HCT116 (cell line): ENCODE results near the gene PTPN7. TPM values are rescaled to one million over a fixed set of nuclear protein-coding genes. Genes with fewer than 3 reads are reported as not detected.

ENCODE experiments used
- ATAC-seq: fragments of 200-7000 bp; cut with Tn5 transposase; 2 replicates; pipeline ENCODE4 v1.9.1; 2020; ENCODE audit warnings: mild to moderate bottlenecking, moderate library complexity
- BruUV-seq: library from RNA; stranded (reverse); fragments of 400-500 nt; replicated peaks from 2 replicates; lab custom pipeline; 2021; lab: Mats Ljungman, UMichigan
- CTCF ChIA-PET: fragments of 300-600 bp; sonication (Branson Sonifier 250); formaldehyde crosslinking; loops from one replicate; lab custom pipeline; 2021; ENCODE audit warnings: antibody characterized with exemption; lab: Charles Lee
- POLR2A ChIA-PET: fragments of 300-600, 350-600 bp; sonication (Branson Sonifier 250); formaldehyde crosslinking; loops from one replicate; lab custom pipeline; 2021; ENCODE audit warnings: antibody characterized with exemption; lab: Charles Lee
- RAD21 ChIA-PET, 2 experiments: fragments of 300-600 bp; sonication (Branson Sonifier 250); formaldehyde crosslinking; loops; one replicate each; lab custom pipeline; 2023; ENCODE audit warnings: low total read pairs in 2 of 2; ENCODE audit not compliant: uncharacterized antibody in 2 of 2, unreplicated experiment in 2 of 2, low non-redundant PET in 1 of 2; lab: Charles Lee
- DNase-seq: peaks from one replicate; pipeline ENCODE4 v3.0.0-alpha.2; 2010; ENCODE audit warnings: low read depth, low spot score
- H2AFZ ChIP-seq: fragments of 200-600 bp; shearing (Covaris generic), sonication (generic); 2 replicates; pipeline ENCODE4 v1.6.1; 2017; ENCODE audit warnings: low read depth, mixed run types, mixed read lengths, antibody characterized with exemption, low read length; ENCODE audit not compliant: poor library complexity, severe bottlenecking
- H3K27ac ChIP-seq: 2 replicates; pipeline ENCODE4 v1.5.1; 2012; ENCODE audit warnings: low read depth, low read length
- H3K27me3 ChIP-seq: fragments of 200-600 bp; sonication (generic); 2 replicates; pipeline ENCODE4 v1.6.1; 2016; ENCODE audit warnings: mixed run types, low read length, mixed read lengths; ENCODE audit not compliant: insufficient read depth
- H3K36me3 ChIP-seq, 2 experiments: fragments of 200-500 bp in 1 of 2; fragments of 200-600 bp in 1 of 2; sonication (Bioruptor generic) in 1 of 2; sonication (generic) in 1 of 2; 2 replicates each; pipeline versions ENCODE4 v1.5.1 to v1.6.1; 2014 to 2016; ENCODE audit warnings: low read length in 2 of 2, inconsistent platforms in 1 of 2, mixed read lengths in 1 of 2, mixed run types in 1 of 2; ENCODE audit not compliant: insufficient read depth in 2 of 2, control insufficient read depth in 1 of 2
- H3K4me1 ChIP-seq, 2 experiments: fragments of 200-600 bp in 1 of 2; sonication (generic) in 1 of 2; 2 replicates each; pipeline versions ENCODE4 v1.5.1 to v1.6.1; 2012 to 2017; ENCODE audit warnings: low read length in 2 of 2, inconsistent platforms in 1 of 2, mild to moderate bottlenecking in 1 of 2, mixed read lengths in 1 of 2, mixed run types in 1 of 2, moderate library complexity in 1 of 2; ENCODE audit not compliant: insufficient read depth in 2 of 2, control insufficient read depth in 1 of 2
- H3K4me2 ChIP-seq: fragments of 200-600 bp; sonication (generic); 2 replicates; pipeline ENCODE4 v1.6.1; 2017; ENCODE audit warnings: mixed run types, low read length, mixed read lengths
- H3K4me3 ChIP-seq, 2 experiments: fragments of 200-600 bp in 1 of 2; sonication (generic) in 1 of 2; replicated peaks in 1 of 2; 2 replicates each; pipeline ENCODE4 v1.5.1; 2011 to 2016; ENCODE audit warnings: low read length in 2 of 2, control low read depth in 1 of 2, low read depth in 1 of 2, mild to moderate bottlenecking in 1 of 2, mixed read lengths in 1 of 2, mixed run types in 1 of 2
- H3K79me2 ChIP-seq: fragments of 200-600 bp; sonication (generic); 2 replicates; pipeline ENCODE4 v1.6.1; 2017; ENCODE audit warnings: mild to moderate bottlenecking, mixed run types, low read length, moderate library complexity, mixed read lengths; ENCODE audit not compliant: insufficient read depth
- H3K9ac ChIP-seq: fragments of 200-600 bp; sonication (generic); 2 replicates; pipeline ENCODE4 v1.6.1; 2016; ENCODE audit warnings: low read length, mixed read lengths
- H3K9me2 ChIP-seq: fragments of 200-600 bp; sonication (generic), shearing (Covaris generic); 2 replicates; pipeline ENCODE4 v1.6.1; 2017; ENCODE audit warnings: mixed run types, mild to moderate bottlenecking, moderate library complexity; ENCODE audit not compliant: insufficient read depth
- H3K9me3 ChIP-seq, 2 experiments: fragments of 200-500 bp in 1 of 2; fragments of 200-600 bp in 1 of 2; sonication (Bioruptor generic) in 1 of 2; sonication (generic) in 1 of 2; 2 replicates each; pipeline ENCODE4 v1.6.1; 2014 to 2017; ENCODE audit warnings: low read length in 2 of 2, mixed read lengths in 2 of 2, inconsistent platforms in 1 of 2, low read depth in 1 of 2, mild to moderate bottlenecking in 1 of 2, mixed run types in 1 of 2, moderate library complexity in 1 of 2; ENCODE audit not compliant: control insufficient read depth in 1 of 2, insufficient read depth in 1 of 2
- H4K20me1 ChIP-seq: fragments of 200-600 bp; sonication (generic), shearing (Covaris generic); 2 replicates; pipeline ENCODE4 v1.6.1; 2017; ENCODE audit warnings: mixed run types, mild to moderate bottlenecking, moderate library complexity; ENCODE audit not compliant: insufficient read depth
- ATF3 ChIP-seq: IDR thresholded peaks from 2 replicates; pipeline ENCODE4 v1.6.1; 2012
- CEBPB ChIP-seq: IDR thresholded peaks from 2 replicates; pipeline ENCODE4 v1.6.1; 2012; ENCODE audit warnings: low read depth
- EGR1 ChIP-seq: IDR thresholded peaks from 2 replicates; pipeline ENCODE4 v1.6.1; 2012; ENCODE audit warnings: low read depth
- EZH2 ChIP-seq: fragments of 200-600 bp; sonication (generic); IDR thresholded peaks from 2 replicates; pipeline ENCODE4 v1.6.1; 2017; ENCODE audit warnings: antibody characterized with exemption, mixed run types
- EZH2phosphoT487 ChIP-seq: fragments of 200-600 bp; IDR thresholded peaks from 2 replicates; pipeline ENCODE4 v1.6.1; 2018; ENCODE audit warnings: antibody characterized with exemption, borderline replicate concordance
- FOSL1 ChIP-seq: IDR thresholded peaks from 2 replicates; pipeline ENCODE4 v1.6.1; 2012; ENCODE audit warnings: low read depth
- MAX ChIP-seq: IDR thresholded peaks from 2 replicates; pipeline ENCODE4 v1.6.1; 2012
- POLR2A ChIP-seq: IDR thresholded peaks from 2 replicates; pipeline ENCODE4 v1.7.0; 2011; ENCODE audit warnings: borderline replicate concordance; ENCODE audit not compliant: insufficient read depth, insufficient read length; ENCODE audit errors: extremely low read depth
- POLR2AphosphoS5 ChIP-seq: IDR thresholded peaks from 2 replicates; pipeline ENCODE4 v1.6.1; 2011; ENCODE audit warnings: mild to moderate bottlenecking, low read depth, low read length, moderate library complexity
- RAD21 ChIP-seq: IDR thresholded peaks from 2 replicates; pipeline ENCODE4 v1.6.1; 2012; ENCODE audit warnings: low read depth, mild to moderate bottlenecking
- REST ChIP-seq: IDR thresholded peaks from 2 replicates; pipeline ENCODE4 v1.6.1; 2012; ENCODE audit warnings: low read depth
- SP1 ChIP-seq: IDR thresholded peaks from 2 replicates; pipeline ENCODE4 v1.6.1; 2012; ENCODE audit warnings: low read depth
- TCF7L2 ChIP-seq: IDR thresholded peaks from 2 replicates; pipeline ENCODE4 v1.7.0; 2011; ENCODE audit warnings: borderline replicate concordance, inconsistent platforms; ENCODE audit not compliant: insufficient read depth, insufficient read length; ENCODE audit errors: extremely low read depth
- YY1 ChIP-seq: IDR thresholded peaks from 2 replicates; pipeline ENCODE4 v1.6.1; 2011; ENCODE audit warnings: low read length, low read depth, moderate library complexity, mild to moderate bottlenecking; ENCODE audit not compliant: insufficient replicate concordance; ENCODE audit errors: extremely low read depth
- ZBTB33 ChIP-seq: IDR thresholded peaks from 2 replicates; pipeline ENCODE4 v1.6.1; 2011; ENCODE audit warnings: mild to moderate bottlenecking, low read length, moderate library complexity; ENCODE audit not compliant: insufficient replicate concordance; ENCODE audit errors: extremely low read depth
- ZFX ChIP-seq: fragments of 450-650 bp; IDR thresholded peaks from 2 replicates; pipeline ENCODE4 v1.6.1; 2017
- ZNF274 ChIP-seq: fragments of 200-500 bp; sonication (Bioruptor generic); IDR thresholded peaks from 2 replicates; pipeline ENCODE4 v1.6.1; 2014; ENCODE audit warnings: mild to moderate bottlenecking, low read depth, low read length, inconsistent platforms
- intact Hi-C: fragments of 100-400 bp; cut with micrococcal nuclease; formaldehyde crosslinking; loops from 2 replicates; pipeline ENCODE4 v1.10.0; 2022
- total RNA-seq: library from RNA; stranded (reverse); gene quantifications from one replicate; pipeline ENCODE4 v1.2.1, GENCODE V29; 2021; ENCODE audit not compliant: unreplicated experiment
- TF ChIP-seq, protein P1 (sequence below), 3 experiments: fragments of 200-600 bp in 1 of 3; sonication (generic) in 1 of 3; IDR thresholded peaks in 2 of 3; conservative IDR thresholded peaks in 1 of 3; 2 replicates each; pipeline ENCODE4 v1.5.1; 2012 to 2017; ENCODE audit warnings: low read depth in 2 of 3, low read length in 2 of 3, antibody characterized with exemption in 1 of 3, borderline replicate concordance in 1 of 3, control low read depth in 1 of 3, mild to moderate bottlenecking in 1 of 3, mixed read lengths in 1 of 3, mixed run types in 1 of 3, moderate library complexity in 1 of 3; ENCODE audit not compliant: insufficient read depth in 1 of 3

PTPN7 gene
- total RNA-seq, 1 experiment from 2014 or later = 0.76 TPM

DNA sequence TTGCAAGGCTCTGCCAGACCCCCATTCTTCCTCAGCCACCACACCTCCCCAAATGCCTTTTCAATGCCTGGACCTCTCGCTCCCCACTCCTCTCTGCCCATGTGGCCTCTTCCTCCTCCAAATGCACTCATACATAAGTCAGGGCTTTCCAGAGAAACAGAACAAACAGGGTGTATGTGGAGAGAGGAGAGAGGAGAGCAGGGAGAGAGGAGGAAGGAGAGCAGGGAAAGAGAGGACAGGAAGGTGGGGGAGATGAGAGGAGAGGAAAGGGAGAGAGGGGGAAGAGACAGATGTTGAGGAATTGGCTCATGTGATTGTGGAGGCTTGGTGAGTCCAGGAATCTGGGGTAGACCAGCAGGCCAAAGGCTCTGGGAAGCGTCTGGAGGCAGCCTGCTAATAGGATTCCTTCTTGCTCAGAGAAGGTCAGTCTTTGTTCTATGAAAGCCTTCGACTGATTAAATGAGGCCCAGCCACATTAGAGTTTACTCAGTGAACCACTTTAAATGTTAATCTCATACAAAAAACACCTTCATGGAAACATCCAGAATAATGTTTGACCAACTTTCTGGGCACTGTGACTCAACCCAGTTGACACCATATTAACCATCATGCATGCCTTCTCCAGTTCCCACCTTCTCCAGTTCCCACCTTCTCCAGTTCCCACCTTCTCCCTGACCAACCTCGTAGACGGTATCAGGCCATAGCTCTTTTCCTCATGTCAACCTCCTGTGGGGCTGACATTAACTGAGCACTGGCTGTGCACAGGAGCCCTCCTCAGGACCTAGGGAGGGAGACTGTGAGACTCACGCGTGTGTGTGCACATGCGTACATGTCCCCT lies 21.9 kb upstream of the PTPN7 start:
- H4K20me1 ChIP-seq = no peaks in the 10 kb centered on the region
- H3K9ac ChIP-seq = no peak overlapping the region
- no peak overlapping the region for H3K27ac ChIP-seq
- intact Hi-C loops = loop anchor here (10.0 kb wide), 1 partner anchor 443 kb away; no protein-coding TSS in a partner anchor
- DNase-seq (no peak), ATAC-seq (no peak)
- H3K4me1 ChIP-seq = peaks cover 0 to 11% of the 10 kb centered on the region in 2 experiments; a peak in 3 of 4 replicates
- no peak overlapping the region for H2AFZ ChIP-seq
- CTCF ChIA-PET = interaction anchor here (0.8 to 1.6 kb wide), 3 partner anchors 27 to 162 kb away, joined by 3 to 5 read pairs (median 3); no protein-coding TSS in a partner anchor
- H3K36me3 ChIP-seq = no peaks in the 10 kb centered on the region
- no peaks in the 10 kb centered on the region for H3K9me3 ChIP-seq
- POLR2A ChIA-PET = no interaction called here
- H3K27me3 ChIP-seq = no peaks in the 10 kb centered on the region
- BruUV-seq = no TSS peak
- no peak overlapping the region for H3K4me3 ChIP-seq
- H3K4me2 ChIP-seq = no peak overlapping the region
- RAD21 ChIA-PET = no interaction called here
- H3K9me2 ChIP-seq = no peaks in the 10 kb centered on the region
- no peaks in the 10 kb centered on the region for H3K79me2 ChIP-seq
- TF ChIP-seq EZH2 (no peak), FOSL1 (no peak), POLR2AphosphoS5 (no peak), CEBPB (no peak), MAX (no peak), ZFX (no peak), SP1 (no peak), EZH2phosphoT487 (no peak), YY1 (no peak), TCF7L2 (no peak), REST (no peak), RAD21 (no peak), ZNF274 (no peak), ATF3 (no peak), ZBTB33 (no peak), EGR1 (no peak), POLR2A (no peak)
- TF ChIP-seq, protein P1, sequence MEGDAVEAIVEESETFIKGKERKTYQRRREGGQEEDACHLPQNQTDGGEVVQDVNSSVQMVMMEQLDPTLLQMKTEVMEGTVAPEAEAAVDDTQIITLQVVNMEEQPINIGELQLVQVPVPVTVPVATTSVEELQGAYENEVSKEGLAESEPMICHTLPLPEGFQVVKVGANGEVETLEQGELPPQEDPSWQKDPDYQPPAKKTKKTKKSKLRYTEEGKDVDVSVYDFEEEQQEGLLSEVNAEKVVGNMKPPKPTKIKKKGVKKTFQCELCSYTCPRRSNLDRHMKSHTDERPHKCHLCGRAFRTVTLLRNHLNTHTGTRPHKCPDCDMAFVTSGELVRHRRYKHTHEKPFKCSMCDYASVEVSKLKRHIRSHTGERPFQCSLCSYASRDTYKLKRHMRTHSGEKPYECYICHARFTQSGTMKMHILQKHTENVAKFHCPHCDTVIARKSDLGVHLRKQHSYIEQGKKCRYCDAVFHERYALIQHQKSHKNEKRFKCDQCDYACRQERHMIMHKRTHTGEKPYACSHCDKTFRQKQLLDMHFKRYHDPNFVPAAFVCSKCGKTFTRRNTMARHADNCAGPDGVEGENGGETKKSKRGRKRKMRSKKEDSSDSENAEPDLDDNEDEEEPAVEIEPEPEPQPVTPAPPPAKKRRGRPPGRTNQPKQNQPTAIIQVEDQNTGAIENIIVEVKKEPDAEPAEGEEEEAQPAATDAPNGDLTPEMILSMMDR (IDR thresholded peaks at IDR 0.05 in 2 of 3, conservative IDR thresholded peaks at IDR 0.05 in 1 of 3; ENCODE audit: borderline replicate concordance in 1 of 3, insufficient read depth in 1 of 3, low read depth in 2 of 3, low read length in 2 of 3) = no peak
